SU-DHL-6 (cell line): ENCODE measurements around the gene CYP4X1.

Experiments used
- H2AFZ ChIP-seq: fragments of 200-600 bp; sonication (generic); 2 replicates; pipeline ENCODE4 v1.6.1; 2014; ENCODE audit warnings: low read depth, mild to moderate bottlenecking, moderate library complexity, mixed read lengths, antibody characterized with exemption, low read length; ENCODE audit not compliant: severe bottlenecking
- H3F3A ChIP-seq: fragments of 200-600 bp; shearing (Covaris generic); 2 replicates; pipeline ENCODE4 v1.6.0; 2016; ENCODE audit warnings: antibody characterized with exemption, mild to moderate bottlenecking; ENCODE audit not compliant: insufficient read depth
- H3K27ac ChIP-seq: fragments of 200-600 bp; sonication (generic); 2 replicates; pipeline ENCODE4 v1.5.1; 2016; ENCODE audit warnings: low read depth, mild to moderate bottlenecking, low read length, moderate library complexity, mixed read lengths
- H3K27me3 ChIP-seq: fragments of 200-600 bp; sonication (generic), shearing (Covaris generic); 2 replicates; pipeline ENCODE4 v1.6.0; 2014; ENCODE audit warnings: mild to moderate bottlenecking, low read length
- H3K36me3 ChIP-seq: fragments of 200-600 bp; sonication (generic); 2 replicates; pipeline ENCODE4 v1.6.1; 2014; ENCODE audit warnings: mild to moderate bottlenecking, low read length, mixed read lengths
- H3K4me2 ChIP-seq: fragments of 300-600, 200-600 bp; shearing (Covaris generic), sonication (generic); 2 replicates; pipeline ENCODE4 v1.6.0; 2014; ENCODE audit warnings: low read length, low read depth, mild to moderate bottlenecking; ENCODE audit not compliant: poor library complexity, severe bottlenecking
- H3K4me3 ChIP-seq: fragments of 200-600 bp; sonication (generic); 2 replicates; pipeline ENCODE4 v1.5.1; 2014; ENCODE audit warnings: antibody characterized with exemption, low read length, mild to moderate bottlenecking, mixed read lengths; ENCODE audit not compliant: insufficient read depth, poor library complexity, severe bottlenecking
- H3K79me2 ChIP-seq: fragments of 200-600 bp; sonication (generic); 2 replicates; pipeline ENCODE4 v1.6.1; 2014; ENCODE audit warnings: mild to moderate bottlenecking, low read length, moderate library complexity; ENCODE audit not compliant: insufficient read depth
- H3K9ac ChIP-seq: fragments of 200-600 bp; sonication (generic); 2 replicates; pipeline ENCODE4 v1.7.0; 2014; ENCODE audit warnings: mild to moderate bottlenecking, low read length
- H3K9me2 ChIP-seq: fragments of 200-600 bp; sonication (generic); replicated peaks from 2 replicates; pipeline ENCODE4 v1.6.1; 2014; ENCODE audit warnings: low read length; ENCODE audit not compliant: insufficient read depth
- H3K9me3 ChIP-seq: fragments of 200-600 bp; sonication (generic); 2 replicates; pipeline ENCODE4 v1.6.1; 2014; ENCODE audit warnings: low read length, mixed read lengths; ENCODE audit not compliant: insufficient read depth
- H4K20me1 ChIP-seq: fragments of 200-600 bp; sonication (generic); 2 replicates; pipeline ENCODE4 v1.6.1; 2014; ENCODE audit warnings: low read depth, mild to moderate bottlenecking, antibody characterized with exemption, low read length, moderate library complexity, mixed read lengths
- CTCF ChIP-seq: fragments of 200-600 bp; sonication (generic); IDR thresholded peaks from one replicate; pipeline ENCODE4 v1.5.1; 2017; ENCODE audit warnings: antibody characterized with exemption, mild to moderate bottlenecking, low read length, moderate library complexity; ENCODE audit not compliant: insufficient read depth, poor library complexity, severe bottlenecking
- EZH2phosphoT487 ChIP-seq: fragments of 200-600 bp; sonication (generic), shearing (Covaris generic); conservative IDR thresholded peaks from 2 replicates; pipeline ENCODE4 v1.6.1; 2018; ENCODE audit warnings: mild to moderate bottlenecking, antibody characterized with exemption, low read length, moderate library complexity, mixed read lengths

Gene CYP4X1

GRCh38 chr1:47024141-47024801, 802 bp downstream of the CYP4X1 start:
- no peak overlapping the region for H3K4me2 ChIP-seq

GRCh38 chr1:47030170-47030805, 6.8 kb downstream of the CYP4X1 start:
- no peaks in the 10 kb centered on the region for H3K36me3 ChIP-seq
- H3K9me3 ChIP-seq, result no peaks in the 10 kb centered on the region
- no peak overlapping the region for H3K4me3 ChIP-seq
- H3K4me2 ChIP-seq, result no peak overlapping the region
- no peaks in the 10 kb centered on the region for H3K9me2 ChIP-seq
- no peak overlapping the region for H2AFZ ChIP-seq
- H3F3A ChIP-seq, result no peaks in the 10 kb centered on the region
- no peaks in the 10 kb centered on the region for H4K20me1 ChIP-seq
- no peaks in the 10 kb centered on the region for H3K79me2 ChIP-seq
- H3K27ac ChIP-seq, result no peak overlapping the region
- H3K9ac ChIP-seq, result no peak overlapping the region
- no peaks in the 10 kb centered on the region for H3K27me3 ChIP-seq
- TF ChIP-seq CTCF, result no peak
- TF ChIP-seq EZH2phosphoT487, result no peak

More at GRCh38 chr1:47024141-47024801, 802 bp downstream of the CYP4X1 start:
- no peak overlapping the region for H2AFZ ChIP-seq
- no peaks in the 10 kb centered on the region for H3K79me2 ChIP-seq
- no peak overlapping the region for H3K27ac ChIP-seq
- no peaks in the 10 kb centered on the region for H4K20me1 ChIP-seq
- no peak for TF ChIP-seq EZH2phosphoT487
- no peak for TF ChIP-seq CTCF
- H3K36me3 ChIP-seq, result no peaks in the 10 kb centered on the region
- no peaks in the 10 kb centered on the region for H3K9me2 ChIP-seq
- no peak overlapping the region for H3K4me3 ChIP-seq
- no peaks in the 10 kb centered on the region for H3K9me3 ChIP-seq
- H3K27me3 ChIP-seq, result no peaks in the 10 kb centered on the region
- no peak overlapping the region for H3K9ac ChIP-seq
- H3F3A ChIP-seq, result no peaks in the 10 kb centered on the region

GRCh38 chr1:47031059-47031458, 7.6 kb downstream of the CYP4X1 start:
- H3K9me3 ChIP-seq, result no peaks in the 10 kb centered on the region
- H2AFZ ChIP-seq, result no peak overlapping the region
- no peak overlapping the region for H3K4me2 ChIP-seq
- H3K4me3 ChIP-seq, result no peak overlapping the region
- H4K20me1 ChIP-seq, result no peaks in the 10 kb centered on the region
- H3K9ac ChIP-seq, result no peak overlapping the region
- H3K9me2 ChIP-seq, result no peaks in the 10 kb centered on the region
- H3K27me3 ChIP-seq, result no peaks in the 10 kb centered on the region
- H3F3A ChIP-seq, result no peaks in the 10 kb centered on the region
- H3K79me2 ChIP-seq, result no peaks in the 10 kb centered on the region
- TF ChIP-seq EZH2phosphoT487 (no peak), CTCF (no peak)
- no peaks in the 10 kb centered on the region for H3K36me3 ChIP-seq
- H3K27ac ChIP-seq, result no peak overlapping the region
